NAMALWA (cell line): ENCODE measurements around the gene FAM193A.
A peak's percentile ranks its signal among the peaks of the same experiment; 100 is the strongest.
"Not testable (repeated sequence)": the region's sequence is repeated elsewhere in the genome, so short reads cannot be mapped to it uniquely, and the experiment has no call there.

ENCODE experiments used
- DNase-seq: peaks from one replicate; pipeline ENCODE4 v3.0.0-alpha.2; 2015; ENCODE audit warnings: low spot score

FAM193A gene

DNA sequence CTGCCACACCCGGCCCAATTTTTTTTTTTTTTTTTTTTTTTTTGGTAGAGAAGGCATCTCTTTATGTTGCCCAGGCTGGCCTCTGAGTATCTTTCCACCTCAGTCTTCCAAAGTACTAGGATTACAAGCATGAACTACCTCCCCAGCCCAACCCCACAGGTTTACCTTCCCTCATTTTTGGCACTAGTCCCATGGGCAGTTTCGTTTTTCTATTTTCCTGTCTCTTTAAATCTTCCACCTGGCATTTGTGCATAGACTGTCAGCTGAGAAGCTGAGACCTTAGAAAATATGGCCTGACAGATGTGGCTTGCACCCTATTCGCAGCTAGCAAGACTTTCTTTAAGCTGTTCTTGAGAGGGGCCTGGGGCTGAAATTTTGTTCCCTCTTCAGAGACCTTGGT is 191.8 kb downstream of the FAM193A start:
- DNase-seq: no peak

DNA sequence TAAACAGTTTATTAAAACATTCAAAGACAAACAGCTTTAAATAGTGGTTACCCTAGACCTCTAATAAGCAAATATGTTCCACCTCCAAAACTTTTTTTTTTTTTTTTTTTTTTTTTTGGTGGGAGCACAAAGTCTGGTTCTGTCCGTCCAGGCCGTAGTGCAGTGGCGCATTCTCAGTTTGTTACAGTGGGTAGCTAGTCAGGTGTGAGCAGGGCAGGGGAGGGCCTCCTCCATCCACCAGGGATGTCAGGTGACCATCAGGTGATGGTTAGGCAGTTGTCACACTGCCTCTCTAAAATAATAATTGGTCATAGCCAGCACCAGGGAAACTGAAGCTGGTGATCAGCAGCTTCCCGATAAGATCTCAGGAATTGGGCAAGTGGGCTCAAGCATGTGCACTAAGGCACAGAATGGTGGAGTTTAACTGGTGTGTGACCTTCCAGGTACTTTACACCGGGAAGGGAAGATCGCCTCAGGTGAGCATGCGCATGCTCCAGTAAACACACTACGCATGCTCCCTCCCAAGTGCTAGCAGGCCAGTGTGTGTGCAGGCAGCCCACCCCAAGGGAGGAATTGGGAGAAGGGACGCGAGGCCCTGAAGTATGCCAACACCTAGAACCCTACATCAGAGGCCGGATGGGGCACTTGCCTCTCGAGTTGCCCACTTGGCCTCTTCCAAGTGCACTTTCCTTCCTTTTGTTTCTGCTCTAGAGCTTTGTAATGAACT is 192.5 kb downstream of the FAM193A start:
- no peak for DNase-seq

DNA sequence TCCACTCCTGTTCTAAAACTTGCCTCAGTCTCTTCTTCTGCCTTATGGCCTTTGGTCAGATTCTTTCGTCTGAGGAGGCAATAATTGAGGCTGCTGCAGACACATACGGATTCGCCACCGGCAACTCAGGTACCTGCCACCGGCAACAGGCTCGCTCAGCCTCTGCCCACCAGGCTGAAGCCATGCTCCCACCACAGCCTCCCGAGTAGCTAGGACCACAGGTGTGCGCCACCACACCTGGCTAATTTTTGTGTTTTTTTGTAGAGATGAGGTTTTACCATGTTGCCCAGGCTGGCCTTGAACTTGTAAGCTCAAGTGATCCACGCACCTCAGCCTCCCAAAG is 193.1 kb downstream of the FAM193A start:
- DNase-seq: no peak

DNA sequence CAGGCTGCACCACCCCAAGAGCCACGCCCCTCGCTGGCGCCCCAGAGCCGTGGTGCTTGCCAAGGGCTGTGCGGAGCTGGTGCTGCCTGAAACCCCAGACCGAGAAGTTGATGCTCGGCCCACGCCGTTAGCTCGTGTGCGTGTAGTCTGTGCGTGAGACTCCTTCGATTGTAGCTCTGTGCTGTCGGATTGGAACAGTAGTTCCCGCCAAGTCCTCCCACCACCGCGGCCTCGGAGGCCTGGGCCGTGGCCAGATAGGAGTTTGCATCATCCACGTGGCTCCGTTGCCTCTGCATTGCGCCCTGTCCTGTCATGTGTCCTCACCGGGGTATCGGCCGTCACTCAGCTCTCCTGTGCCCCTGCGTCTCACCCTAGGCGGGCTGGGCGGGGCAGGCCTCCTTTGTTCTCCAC is 195.5 kb downstream of the FAM193A start:
- DNase-seq: no peak

DNA sequence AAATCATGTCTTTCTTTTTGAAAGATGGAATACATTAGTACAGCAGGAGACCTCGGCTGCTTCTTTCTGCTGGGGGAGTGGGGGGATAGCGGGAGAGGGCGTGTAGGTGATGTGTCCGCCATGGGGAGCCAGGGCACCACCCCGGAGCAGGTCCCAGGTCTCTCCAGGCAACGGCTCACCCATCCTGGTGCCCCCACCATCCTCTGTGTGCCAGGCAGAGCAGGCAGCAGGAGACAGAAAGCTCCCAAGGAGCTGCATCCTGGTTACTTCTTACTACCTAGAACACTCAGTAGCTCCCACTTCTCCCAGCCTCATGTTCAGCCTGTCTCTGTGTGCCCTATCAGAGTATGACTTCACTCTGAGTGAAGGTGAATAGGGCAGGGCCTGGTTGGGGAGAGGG is 196.1 kb downstream of the FAM193A start:
- DNase-seq: no peak

DNA sequence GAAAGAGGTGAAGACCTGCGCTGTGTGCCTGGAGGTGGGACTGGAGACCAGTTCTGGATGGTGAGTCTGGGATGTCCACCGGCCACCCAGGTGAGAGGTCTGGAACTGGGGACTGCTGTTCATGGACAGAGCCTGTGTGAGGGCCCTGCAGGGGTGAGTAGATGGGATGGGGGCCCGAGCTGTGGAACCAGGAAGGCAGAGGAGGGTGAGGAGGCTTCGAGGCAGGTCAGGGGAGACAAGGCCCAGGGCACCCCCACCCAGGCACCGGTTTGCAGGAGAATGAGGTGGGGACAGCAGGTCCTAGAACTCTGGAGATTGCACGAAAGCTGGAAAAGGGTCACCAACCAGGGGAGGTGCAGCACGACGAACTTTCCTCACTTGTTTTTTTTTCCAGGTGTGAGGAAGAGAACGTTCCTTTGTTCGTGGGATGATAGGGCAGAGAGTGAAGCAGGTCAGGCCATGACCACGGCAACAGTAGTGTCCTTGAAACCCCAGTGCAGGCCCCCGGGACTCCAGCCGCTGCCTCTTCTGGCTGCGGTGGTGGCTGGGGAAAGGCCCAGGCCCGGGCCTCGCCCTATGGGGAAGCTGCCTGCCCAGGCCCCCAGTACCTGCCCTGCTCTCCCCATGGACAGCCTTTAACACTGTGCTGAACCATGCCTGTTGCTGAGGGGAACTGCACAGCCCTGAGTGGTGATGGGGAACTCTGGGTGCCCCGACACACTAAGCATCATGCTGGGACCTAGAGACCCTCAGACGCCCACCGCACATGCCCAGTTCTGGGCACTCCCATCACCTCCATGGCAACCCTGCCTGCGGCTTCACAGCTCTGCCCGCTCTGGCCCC is 196.8 kb downstream of the FAM193A start:
- no peak for DNase-seq

DNA sequence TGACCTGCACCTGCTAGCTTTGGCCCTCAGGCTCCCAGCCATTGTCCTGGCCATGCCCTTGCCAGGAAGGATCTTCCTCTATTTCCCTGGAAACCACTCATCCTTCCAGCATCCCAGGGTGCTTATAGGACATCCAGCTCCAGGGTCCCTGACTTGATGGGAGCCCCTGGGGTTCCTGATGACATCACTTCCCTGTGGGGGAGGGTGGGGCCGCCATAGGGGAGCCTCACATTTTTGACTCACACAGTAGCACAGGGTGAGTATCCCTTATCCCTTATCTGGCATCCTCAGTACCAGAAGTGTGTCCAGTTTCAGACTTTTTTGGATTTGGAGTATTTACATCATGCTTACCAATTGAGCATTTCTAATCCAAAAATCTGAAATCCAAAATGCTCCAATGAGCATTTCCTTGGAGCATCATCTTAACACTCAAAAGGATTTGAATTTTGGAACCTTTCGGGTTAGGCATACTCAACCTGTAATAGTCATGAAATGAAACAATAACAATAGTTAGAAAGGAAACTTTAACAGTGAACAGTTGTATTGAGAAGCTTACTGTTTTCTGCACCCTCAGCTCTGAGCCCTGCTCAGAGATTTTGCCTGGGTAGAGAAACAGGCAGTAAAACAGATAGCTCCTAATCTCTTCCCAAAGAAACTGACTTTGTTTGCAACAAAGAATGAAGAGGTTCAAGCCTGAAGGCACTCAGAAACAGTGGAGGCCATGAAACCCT is 197.6 kb downstream of the FAM193A start:
- no peak for DNase-seq

DNA sequence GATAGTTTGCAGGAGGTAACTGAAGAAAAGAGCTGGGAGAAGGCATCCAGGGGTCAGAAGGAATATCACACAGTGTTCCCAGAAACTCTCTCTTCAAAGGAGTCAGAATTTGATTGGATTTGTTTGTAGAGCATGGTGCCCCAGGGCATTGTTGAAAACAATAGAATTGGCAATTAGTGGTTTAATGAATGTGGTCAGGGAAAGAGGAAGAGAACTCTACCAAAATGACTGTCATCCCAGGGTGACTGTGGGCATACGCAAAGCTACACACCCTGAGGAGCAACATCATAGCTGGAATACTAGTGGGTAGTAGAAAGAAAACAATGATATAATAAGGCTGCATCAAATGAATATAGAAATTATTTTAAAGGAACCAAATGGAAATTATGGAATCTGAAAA is 198.2 kb downstream of the FAM193A start:
- no peak for DNase-seq

GRCh38 chr4:2735869-2736268 is 199.4 kb downstream of the FAM193A start:
- no peak for DNase-seq

DNA sequence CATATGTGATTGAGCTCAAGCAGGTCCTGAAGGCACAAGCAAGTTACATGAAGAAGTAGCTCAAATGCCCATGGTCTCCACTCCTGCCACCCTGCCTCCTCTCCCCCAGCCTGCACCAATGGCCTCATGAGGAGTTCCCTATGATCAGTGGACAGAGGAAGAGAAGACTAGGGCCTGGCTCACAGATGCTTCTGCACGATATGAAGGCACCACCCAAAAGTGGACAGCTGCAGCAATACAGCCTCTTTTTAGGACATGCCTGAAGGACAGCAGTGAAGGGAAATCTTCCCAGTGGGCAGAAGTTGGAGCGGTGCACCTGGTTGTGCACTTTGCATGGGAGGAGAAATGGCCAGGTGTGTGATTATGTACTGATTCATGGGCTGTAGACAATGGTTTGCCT is 201.8 kb downstream of the FAM193A start:
- not testable (repeated sequence) for DNase-seq

DNA sequence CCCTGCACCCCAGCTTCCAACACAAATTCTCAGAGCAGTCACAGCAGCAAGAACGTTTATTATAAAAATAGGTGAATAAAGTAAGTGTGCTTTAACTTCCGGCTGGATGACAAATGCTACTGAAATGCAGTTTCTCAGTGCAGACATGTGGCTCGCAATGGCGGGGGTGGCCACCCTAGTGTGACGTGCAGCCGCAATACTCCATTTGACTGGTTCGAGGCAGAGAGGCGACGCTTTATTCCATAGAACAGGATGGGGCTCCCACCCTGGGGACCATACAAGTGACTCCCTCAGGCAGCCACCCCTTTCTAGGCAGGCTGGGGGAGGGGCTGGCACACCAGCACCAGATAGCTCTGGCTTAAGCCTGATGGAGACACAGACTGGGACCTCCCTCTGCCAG is 205.2 kb downstream of the FAM193A start:
- DNase-seq: no peak

- no peak for DNase-seq
Measured at GRCh38 chr4:2742081-2742822, 205.8 kb downstream of the FAM193A start.

GRCh38 chr4:2742823-2743517 is 206.5 kb downstream of the FAM193A start:
- DNase-seq: no peak

DNA sequence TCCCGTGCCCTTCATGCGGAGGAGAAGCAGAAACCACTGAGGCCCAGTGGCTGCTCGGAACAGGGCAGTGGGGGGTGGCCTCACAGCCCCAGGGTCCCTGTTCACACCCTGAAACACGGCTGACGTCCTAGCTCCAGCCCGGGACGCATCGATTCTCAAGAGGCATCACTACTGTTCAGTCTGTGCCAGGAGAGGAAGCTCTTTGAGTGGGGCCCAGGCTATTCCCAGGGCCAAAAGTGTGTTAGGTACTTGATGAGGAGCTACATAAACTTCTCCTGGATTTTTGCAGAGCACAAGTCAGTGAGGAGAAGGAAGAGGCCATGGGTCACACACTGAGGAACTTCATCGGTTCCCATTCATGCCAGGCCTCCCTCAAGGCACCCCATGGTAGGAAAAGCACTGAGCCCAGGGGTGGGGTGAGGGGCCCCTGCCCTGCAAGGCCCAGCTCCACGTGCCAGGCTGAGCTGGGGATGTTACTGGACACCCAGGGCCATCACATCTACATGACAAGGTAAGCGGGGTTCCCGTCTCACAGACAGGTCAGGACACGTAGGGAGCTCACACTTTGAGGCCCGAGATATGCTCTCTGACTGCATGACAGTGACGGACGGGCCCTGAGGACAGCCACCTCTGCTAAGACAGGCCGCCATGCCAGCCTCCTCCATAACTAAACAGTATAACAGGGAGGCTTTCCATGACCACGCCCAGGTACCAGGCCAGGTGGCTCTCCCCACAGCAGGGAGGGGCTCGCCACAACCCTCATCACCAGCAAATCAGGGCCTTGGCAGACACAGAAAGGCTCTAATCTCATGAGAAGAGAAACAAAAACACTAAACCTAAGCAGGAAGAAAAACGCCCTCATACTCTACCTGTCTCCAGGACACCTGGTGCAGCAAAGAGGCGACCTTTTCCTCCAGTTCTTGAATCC is 207.3 kb downstream of the FAM193A start:
- no peak for DNase-seq

DNA sequence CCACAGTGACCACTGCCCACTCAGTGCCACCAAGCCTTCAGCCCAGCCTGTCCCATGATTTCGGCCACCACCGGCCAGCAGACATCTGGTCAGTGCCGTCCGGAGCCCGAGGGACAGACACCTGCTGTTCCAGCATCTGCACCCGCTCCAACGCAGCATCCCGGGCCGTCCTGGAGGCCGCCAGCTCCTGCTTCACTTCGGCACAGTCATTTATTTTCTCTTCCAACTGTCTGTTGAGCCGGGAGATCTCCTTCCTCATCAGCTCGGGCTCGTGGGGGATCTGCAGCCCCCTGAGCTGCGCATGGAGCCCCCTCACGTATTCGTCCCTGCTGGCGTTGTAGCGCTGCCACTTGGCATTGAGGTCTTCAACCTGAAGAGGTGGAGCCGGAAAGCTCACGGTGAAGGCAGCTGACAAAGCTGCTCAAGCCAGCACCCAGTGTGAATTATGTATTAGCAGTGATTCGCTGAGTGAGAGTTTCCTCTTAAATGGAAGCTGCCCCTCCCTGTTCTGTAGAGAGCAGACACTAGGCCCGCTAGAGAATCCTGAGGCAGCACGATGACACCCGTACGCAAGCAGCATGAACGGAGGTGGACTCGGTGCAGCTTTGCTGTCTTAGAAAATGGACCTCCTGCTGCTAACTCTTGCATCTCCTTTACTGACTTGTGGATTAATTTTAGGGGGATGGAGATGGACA is 208.3 kb downstream of the FAM193A start:
- no peak for DNase-seq

DNA sequence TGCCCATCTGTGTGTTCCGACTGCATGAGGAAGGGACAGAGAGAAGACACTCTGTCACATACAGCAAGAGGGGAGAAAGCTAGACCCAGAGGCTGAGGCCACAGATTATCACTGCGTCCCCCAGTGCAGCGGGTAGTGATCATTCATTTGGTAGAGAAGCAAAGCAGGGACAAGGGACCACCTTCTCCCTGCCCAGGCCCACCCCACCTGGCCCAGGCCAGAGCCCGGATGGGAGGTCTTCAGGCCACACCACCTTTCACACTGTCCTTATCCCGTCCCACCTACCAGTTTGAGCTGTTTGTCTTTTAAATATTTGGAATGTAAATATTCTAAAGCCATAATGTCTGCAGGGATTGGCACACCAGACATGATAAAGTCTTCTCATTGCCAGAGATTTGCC is 209.1 kb downstream of the FAM193A start:
- DNase-seq: no peak

- DNase-seq: peak; percentile 93
Measured at GRCh38 chr4:2745981-2746806, 209.7 kb downstream of the FAM193A start.

DNA sequence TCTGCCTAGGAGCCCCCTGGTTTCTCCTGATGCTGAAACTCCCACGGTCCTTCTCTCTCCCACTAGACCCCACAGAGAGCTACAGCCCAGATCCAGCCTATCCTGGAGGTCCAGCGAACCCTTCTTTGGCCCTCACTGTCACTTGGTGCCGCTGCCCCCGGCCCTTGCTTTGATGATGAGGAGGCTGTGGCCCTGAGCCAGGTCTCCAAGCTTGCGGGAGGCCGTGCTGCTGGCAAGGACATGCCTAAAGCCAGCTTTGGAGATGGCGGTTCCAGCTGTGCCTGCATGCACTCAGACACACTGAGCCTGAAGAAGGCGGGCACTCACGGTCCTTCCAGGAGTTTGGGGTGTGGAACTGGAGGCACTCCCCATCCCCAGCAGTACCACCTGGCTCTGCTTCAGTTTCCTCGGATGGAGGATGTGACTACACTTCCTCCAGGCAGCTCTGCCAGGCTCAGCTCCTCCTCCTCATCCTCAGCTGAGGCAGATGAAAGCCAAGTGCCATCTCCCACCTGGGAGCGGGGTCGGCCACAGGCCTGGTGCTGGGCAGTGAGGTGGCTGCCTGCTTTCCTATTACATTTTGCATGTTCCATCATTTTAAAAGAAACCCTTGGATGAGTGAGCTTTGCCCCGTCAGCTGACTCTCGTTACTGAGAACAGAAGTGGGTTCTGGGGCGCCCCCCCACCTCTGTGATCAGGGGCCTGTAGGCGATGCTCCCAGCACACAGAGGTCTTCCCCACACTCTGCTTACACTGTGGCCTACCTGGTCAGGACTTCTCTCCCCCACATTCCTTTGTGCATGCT is 210.6 kb downstream of the FAM193A start:
- DNase-seq: no peak
